ENCODE results near the gene TRPC4.

The TRPC4 gene

GRCh38 chr13:37715606-37716015, 154.0 kb downstream of the TRPC4 start:
- ATAC-seq, result no peak

GRCh38 chr13:37709318-37709717, 160.3 kb downstream of the TRPC4 start:
- no peak for ATAC-seq

GRCh38 chr13:37707739-37708500, 161.7 kb downstream of the TRPC4 start:
- no peak for ATAC-seq

GRCh38 chr13:37706041-37706440, 163.5 kb downstream of the TRPC4 start:
- no peak for ATAC-seq

GRCh38 chr13:37701972-37702371, 167.6 kb downstream of the TRPC4 start:
- no peak for ATAC-seq

GRCh38 chr13:37701306-37701705, 168.3 kb downstream of the TRPC4 start:
- no peak for ATAC-seq

- ATAC-seq, result no peak
Observed at GRCh38 chr13:37700887-37701286, 168.7 kb downstream of the TRPC4 start.

- no peak for ATAC-seq
Observed at GRCh38 chr13:37695200-37695599, 174.4 kb downstream of the TRPC4 start.

- ATAC-seq, result no peak
Observed at GRCh38 chr13:37690361-37690760, 179.2 kb downstream of the TRPC4 start.

GRCh38 chr13:37686501-37686900, 183.1 kb downstream of the TRPC4 start:
- no peak for ATAC-seq

GRCh38 chr13:37685206-37685605, 184.4 kb downstream of the TRPC4 start:
- ATAC-seq, result no peak

- no peak for ATAC-seq
Observed at GRCh38 chr13:37682496-37682895, 187.1 kb downstream of the TRPC4 start.

GRCh38 chr13:37681281-37682032, 188.1 kb downstream of the TRPC4 start:
- ATAC-seq, result no peak

- no peak for ATAC-seq
Observed at GRCh38 chr13:37680137-37680536, 189.4 kb downstream of the TRPC4 start.

GRCh38 chr13:37679043-37679442, 190.5 kb downstream of the TRPC4 start:
- ATAC-seq, result no peak

- no peak for ATAC-seq
Observed at GRCh38 chr13:37669845-37670244, 199.7 kb downstream of the TRPC4 start.

- ATAC-seq, result no peak
Observed at GRCh38 chr13:37667702-37668101, 201.9 kb downstream of the TRPC4 start.

- no peak for ATAC-seq
Observed at GRCh38 chr13:37666036-37666435, 203.5 kb downstream of the TRPC4 start.

- ATAC-seq, result no peak
Observed at GRCh38 chr13:37665420-37665819, 204.2 kb downstream of the TRPC4 start.

- ATAC-seq, result no peak
Observed at GRCh38 chr13:37663724-37664123, 205.8 kb downstream of the TRPC4 start.

GRCh38 chr13:37662624-37663023, 206.9 kb downstream of the TRPC4 start:
- no peak for ATAC-seq

- no peak for ATAC-seq
Observed at GRCh38 chr13:37657956-37658355, 211.6 kb downstream of the TRPC4 start.

GRCh38 chr13:37657134-37657533, 212.4 kb downstream of the TRPC4 start:
- ATAC-seq, result no peak

- no peak for ATAC-seq
Observed at GRCh38 chr13:37656247-37656940, 213.2 kb downstream of the TRPC4 start.
